ENCODE results near the gene BORCS6. TPM values are rescaled to one million over a fixed set of nuclear protein-coding genes. Genes with fewer than 3 reads are reported as not detected.

The BORCS6 gene
- total and polyA plus RNA-seq, 9 of the 15 experiments (the other 6 are each of a cell fraction or from before 2014, with no cell fraction given): 0.01 to 7.4 (median 2.3) TPM

DNA sequence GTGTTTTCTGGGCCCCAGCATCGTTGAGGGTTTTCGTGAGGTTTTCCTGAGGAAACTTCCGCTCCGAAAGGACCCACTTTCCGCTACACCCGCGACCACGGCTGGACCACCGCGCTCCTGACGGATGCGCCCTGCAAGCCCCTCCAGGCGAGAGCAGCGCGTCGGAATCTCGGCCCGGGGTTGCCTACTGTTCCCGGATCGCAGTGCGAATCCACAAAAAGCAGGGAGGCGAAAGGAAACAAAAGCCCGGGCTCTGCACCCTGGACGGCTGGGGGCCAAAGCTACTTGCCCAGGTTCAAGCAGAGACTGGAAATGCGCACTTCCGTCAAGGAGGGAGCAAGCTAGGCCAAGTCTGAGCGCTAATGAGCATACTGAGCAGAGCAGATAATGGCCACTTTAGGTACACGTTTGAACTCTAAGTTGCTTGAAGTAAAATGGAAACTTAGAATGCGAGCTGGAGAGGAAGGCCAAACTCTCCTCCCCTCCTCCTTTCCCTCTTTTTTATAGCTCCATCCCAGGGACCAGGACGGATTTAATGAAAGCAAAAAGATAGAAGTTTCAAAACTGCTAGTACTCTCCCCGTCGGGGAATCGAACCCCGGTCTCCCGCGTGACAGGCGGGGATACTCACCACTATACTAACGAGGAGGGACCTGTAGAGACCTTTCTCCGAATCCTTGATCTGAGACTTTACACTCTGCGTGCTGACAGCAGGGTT, 31.8 kb upstream of the BORCS6 start (continued):
- TF ChIP-seq NR2F6 (CRISPR knock-in tag; IDR thresholded peaks at IDR 0.05): no peak
- no peak for TF ChIP-seq ZNF24 (IDR thresholded peaks at IDR 0.05)
- peak; percentile 93 for TF ChIP-seq BRD9 (IDR thresholded peaks at IDR 0.05; ENCODE audit: low read depth, partially characterized antibody)
- peak; percentile 100 for TF ChIP-seq TBP (optimal IDR thresholded peaks at IDR 0.05; ENCODE audit: low read depth, low read length)
- peak; percentile 78; the same call in 1 of the 2 replicates for TF ChIP-seq RNF2 (IDR thresholded peaks at IDR 0.05)
- 0 out of 2 replicates have a peak, but pooled peaks have one; percentile 13 for TF ChIP-seq CREM (IDR thresholded peaks at IDR 0.05; ENCODE audit: low read depth)
- TF ChIP-seq ZNF175 (CRISPR knock-in tag; IDR thresholded peaks at IDR 0.05; ENCODE audit: low read depth): 0 out of 2 replicates have a peak, but pooled peaks have one; percentile 58
- no peak for TF ChIP-seq ZBTB2 (IDR thresholded peaks at IDR 0.05)
- TF ChIP-seq SRSF9 (IDR thresholded peaks at IDR 0.05; ENCODE audit: borderline replicate concordance, low read depth, low read length): no peak
- no peak for TF ChIP-seq NFXL1 (CRISPR knock-in tag; IDR thresholded peaks at IDR 0.05)
- no peak for TF ChIP-seq ZNF12 (CRISPR knock-in tag; IDR thresholded peaks at IDR 0.05)
- TF ChIP-seq NR4A1 (CRISPR knock-in tag; IDR thresholded peaks at IDR 0.05): no peak
- no peak for TF ChIP-seq NR4A1 (tag; IDR thresholded peaks at IDR 0.05)
- TF ChIP-seq E2F5 (CRISPR knock-in tag; IDR thresholded peaks at IDR 0.05): no peak
- TF ChIP-seq COPS2 (conservative IDR thresholded peaks at IDR 0.05): no peak
- TF ChIP-seq XRCC4 (IDR thresholded peaks at IDR 0.05; ENCODE audit: extremely low read depth, insufficient read depth, insufficient read length): no peak
- TF ChIP-seq POLR2H (tag; IDR thresholded peaks at IDR 0.05; ENCODE audit: low read depth): peak; percentile 99
- peak; percentile 34; the same call in 1 of the 2 replicates for TF ChIP-seq ZBTB5 (IDR thresholded peaks at IDR 0.05)
- TF ChIP-seq ZBED1 (IDR thresholded peaks at IDR 0.05): 0 out of 2 replicates have a peak, but pooled peaks have one; percentile 13
- peak in 1 of 2 experiments; percentile 61; a peak in 2 of 4 replicates for TF ChIP-seq CSDE1 (IDR thresholded peaks at IDR 0.05)
- TF ChIP-seq, protein P1, sequence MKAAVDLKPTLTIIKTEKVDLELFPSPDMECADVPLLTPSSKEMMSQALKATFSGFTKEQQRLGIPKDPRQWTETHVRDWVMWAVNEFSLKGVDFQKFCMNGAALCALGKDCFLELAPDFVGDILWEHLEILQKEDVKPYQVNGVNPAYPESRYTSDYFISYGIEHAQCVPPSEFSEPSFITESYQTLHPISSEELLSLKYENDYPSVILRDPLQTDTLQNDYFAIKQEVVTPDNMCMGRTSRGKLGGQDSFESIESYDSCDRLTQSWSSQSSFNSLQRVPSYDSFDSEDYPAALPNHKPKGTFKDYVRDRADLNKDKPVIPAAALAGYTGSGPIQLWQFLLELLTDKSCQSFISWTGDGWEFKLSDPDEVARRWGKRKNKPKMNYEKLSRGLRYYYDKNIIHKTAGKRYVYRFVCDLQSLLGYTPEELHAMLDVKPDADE (conservative IDR thresholded peaks at IDR 0.05; ENCODE audit: control insufficient read depth, low read depth, low read length): peak; percentile 82
- TF ChIP-seq ZNF134 (CRISPR knock-in tag; conservative IDR thresholded peaks at IDR 0.05): no peak
- no peak for TF ChIP-seq ZNF512 (tag; IDR thresholded peaks at IDR 0.05)
- peak; percentile 21; the same call in 1 of the 2 replicates for TF ChIP-seq STAT5A (IDR thresholded peaks at IDR 0.05; ENCODE audit: borderline replicate concordance, low read length)
